HepG2 (cell line): ENCODE data around the gene PRADC1. TPM values are rescaled to one million over a fixed set of nuclear protein-coding genes. Genes with fewer than 3 reads are reported as not detected.

Source experiments
- ARID4A ChIP-seq: sonication (generic); formaldehyde crosslinking; IDR thresholded peaks from 2 replicates; pipeline ENCODE4 v1.5.0; 2020; ENCODE audit warnings: mild to moderate bottlenecking, missing genetic modification reagents, borderline replicate concordance
- DZIP1 ChIP-seq: sonication (generic); formaldehyde crosslinking; IDR thresholded peaks from 2 replicates; pipeline ENCODE4 v1.5.0; 2020; ENCODE audit warnings: mild to moderate bottlenecking, missing genetic modification reagents
- HNRNPUL1 ChIP-seq: fragments of 200-400 bp; formaldehyde crosslinking; IDR thresholded peaks from 2 replicates; pipeline ENCODE4 v1.6.1; 2017; ENCODE audit warnings: low read depth, mild to moderate bottlenecking, low read length, moderate library complexity
- POGZ ChIP-seq: sonication (generic); formaldehyde crosslinking; IDR thresholded peaks from 2 replicates; pipeline ENCODE4 v1.4.0; 2020; ENCODE audit warnings: mild to moderate bottlenecking, missing genetic modification reagents
- ZBTB8A ChIP-seq: sonication (generic); formaldehyde crosslinking; IDR thresholded peaks from 2 replicates; pipeline ENCODE4 v1.4.0; 2020; ENCODE audit warnings: mild to moderate bottlenecking, low read depth, missing genetic modification reagents, borderline replicate concordance
- ZNF136 ChIP-seq: sonication (generic); formaldehyde crosslinking; IDR thresholded peaks from 2 replicates; pipeline ENCODE4 v1.8.1; 2022; ENCODE audit warnings: low read depth, mild to moderate bottlenecking, moderate library complexity, missing genetic modification reagents
- ZNF232 ChIP-seq: sonication (generic); formaldehyde crosslinking; IDR thresholded peaks from 2 replicates; pipeline ENCODE4 v1.4.0; 2020; ENCODE audit warnings: missing genetic modification reagents, borderline replicate concordance
- ZNF251 ChIP-seq: sonication (generic); formaldehyde crosslinking; IDR thresholded peaks from 2 replicates; pipeline ENCODE4 v1.9.0; 2021; ENCODE audit warnings: mild to moderate bottlenecking, missing genetic modification reagents
- ZNF552 ChIP-seq: sonication (generic); formaldehyde crosslinking; IDR thresholded peaks from 2 replicates; pipeline ENCODE4 v1.9.0; 2022; ENCODE audit warnings: missing genetic modification reagents, mild to moderate bottlenecking, borderline replicate concordance
- ZNF775 ChIP-seq: sonication (generic); formaldehyde crosslinking; IDR thresholded peaks from 2 replicates; pipeline ENCODE4 v1.4.0; 2020; ENCODE audit warnings: missing genetic modification reagents, mild to moderate bottlenecking, moderate library complexity, borderline replicate concordance
- polyA plus RNA-seq, 8 experiments: library from polyadenylated mRNA; depleted of rRNA in 3 of 8; stranded (reverse) in 7 of 8; unstranded in 1 of 8; fragments of >200 nt; fragmentation: Illumina TruSeq in 4 of 8; extraction: Trizol in 4 of 8; gene quantifications; 2 replicates each; pipeline versions ENCODE4 v1.2.1 to v1.2.3, GENCODE V29; 2011 to 2016; ENCODE audit warnings: low read depth in 4 of 8, missing spikeins in 1 of 8, mixed read lengths in 1 of 8; ENCODE audit not compliant: insufficient read depth in 1 of 8
- total RNA-seq, 5 experiments: library from RNA; depleted of rRNA; stranded (reverse); fragments of >200 nt; fragmentation: Illumina TruSeq; extraction: Trizol; gene quantifications; 2 replicates each; pipeline ENCODE4 v1.2.3, GENCODE V29; 2016; ENCODE audit warnings: low read depth in 1 of 5
- TF ChIP-seq, protein P1 (sequence below): sonication (generic); formaldehyde crosslinking; conservative IDR thresholded peaks from 2 replicates; pipeline ENCODE4 v1.4.0; 2020; ENCODE audit warnings: mild to moderate bottlenecking, missing genetic modification reagents, moderate library complexity
- TF ChIP-seq, protein P2 (sequence below): IDR thresholded peaks from 2 replicates; pipeline ENCODE4 v1.6.1; 2018; ENCODE audit warnings: missing genetic modification reagents
- TF ChIP-seq, protein P3 (sequence below): sonication (generic); formaldehyde crosslinking; IDR thresholded peaks from 2 replicates; pipeline ENCODE4 v1.5.0; 2020; ENCODE audit warnings: mild to moderate bottlenecking, missing genetic modification reagents, moderate library complexity

Gene PRADC1
- total and polyA plus RNA-seq, 2 of the 13 experiments (the other 11 are each of a cell fraction or from before 2014, with no cell fraction given): 12.1 to 37.2 TPM

DNA sequence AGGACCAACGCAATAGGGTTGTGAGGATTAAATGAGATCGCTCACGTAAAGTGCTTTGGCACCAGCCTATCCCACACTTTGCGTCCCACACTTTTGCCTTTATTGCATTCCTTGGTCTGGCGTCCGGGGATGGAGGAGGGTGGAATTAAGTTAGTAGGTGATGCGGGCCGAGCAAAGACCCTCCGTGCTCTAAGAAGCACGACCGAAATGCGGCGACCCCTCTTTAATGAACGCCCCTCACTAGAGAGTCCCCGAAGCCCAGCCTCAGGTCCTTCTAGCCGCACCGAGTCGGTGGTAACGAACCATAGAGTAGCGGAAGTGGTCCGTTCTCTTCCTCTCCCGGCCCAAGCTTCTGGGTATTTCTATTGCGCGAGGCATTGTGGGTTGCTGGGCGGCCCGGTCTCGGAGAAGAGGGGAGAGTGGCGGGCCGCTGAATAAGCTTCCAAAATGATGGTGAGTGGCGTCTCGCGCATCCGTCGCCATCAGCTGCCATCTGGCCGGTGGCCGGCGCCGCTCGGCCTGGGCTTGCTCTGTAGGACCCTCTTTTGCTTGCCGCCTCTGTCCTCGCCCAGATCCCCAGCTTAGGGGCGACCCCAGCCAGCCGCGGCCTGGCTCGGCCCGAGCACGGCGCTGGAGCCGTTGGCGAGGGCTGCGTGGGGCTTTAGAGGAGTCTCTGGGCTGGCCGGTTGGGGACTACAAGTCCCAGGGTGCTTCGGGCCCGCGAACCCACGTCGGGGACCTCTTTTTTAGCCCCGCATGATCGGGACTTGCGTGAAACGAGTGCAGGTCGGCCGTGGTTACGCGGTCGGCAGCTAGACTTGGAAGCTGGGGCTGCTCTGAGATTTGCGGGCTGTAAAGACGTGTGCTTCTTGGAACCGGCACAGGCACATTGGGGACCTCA is 1.1 kb upstream of the PRADC1 start, which contains the start of gene CCT7 (continued):
- TF ChIP-seq DZIP1 (CRISPR knock-in tag) (peak; percentile 21; the same call in 1 of the 2 replicates), ZNF775 (peak; percentile 3; the same call in 1 of the 2 replicates), ARID4A (CRISPR knock-in tag) (peak; percentile 74), ZNF552 (CRISPR knock-in tag) (peak; percentile 38; the same call in 1 of the 2 replicates), ZBTB8A (no peak; the same call in 1 of the 2 replicates), ZNF232 (CRISPR knock-in tag) (peak; percentile 70; the same call in 1 of the 2 replicates), HNRNPUL1 (no peak), ZNF251 (CRISPR knock-in tag) (no peak), POGZ (peak; percentile 77), ZNF136 (CRISPR knock-in tag) (peak; percentile 70)
- TF ChIP-seq, protein P1, sequence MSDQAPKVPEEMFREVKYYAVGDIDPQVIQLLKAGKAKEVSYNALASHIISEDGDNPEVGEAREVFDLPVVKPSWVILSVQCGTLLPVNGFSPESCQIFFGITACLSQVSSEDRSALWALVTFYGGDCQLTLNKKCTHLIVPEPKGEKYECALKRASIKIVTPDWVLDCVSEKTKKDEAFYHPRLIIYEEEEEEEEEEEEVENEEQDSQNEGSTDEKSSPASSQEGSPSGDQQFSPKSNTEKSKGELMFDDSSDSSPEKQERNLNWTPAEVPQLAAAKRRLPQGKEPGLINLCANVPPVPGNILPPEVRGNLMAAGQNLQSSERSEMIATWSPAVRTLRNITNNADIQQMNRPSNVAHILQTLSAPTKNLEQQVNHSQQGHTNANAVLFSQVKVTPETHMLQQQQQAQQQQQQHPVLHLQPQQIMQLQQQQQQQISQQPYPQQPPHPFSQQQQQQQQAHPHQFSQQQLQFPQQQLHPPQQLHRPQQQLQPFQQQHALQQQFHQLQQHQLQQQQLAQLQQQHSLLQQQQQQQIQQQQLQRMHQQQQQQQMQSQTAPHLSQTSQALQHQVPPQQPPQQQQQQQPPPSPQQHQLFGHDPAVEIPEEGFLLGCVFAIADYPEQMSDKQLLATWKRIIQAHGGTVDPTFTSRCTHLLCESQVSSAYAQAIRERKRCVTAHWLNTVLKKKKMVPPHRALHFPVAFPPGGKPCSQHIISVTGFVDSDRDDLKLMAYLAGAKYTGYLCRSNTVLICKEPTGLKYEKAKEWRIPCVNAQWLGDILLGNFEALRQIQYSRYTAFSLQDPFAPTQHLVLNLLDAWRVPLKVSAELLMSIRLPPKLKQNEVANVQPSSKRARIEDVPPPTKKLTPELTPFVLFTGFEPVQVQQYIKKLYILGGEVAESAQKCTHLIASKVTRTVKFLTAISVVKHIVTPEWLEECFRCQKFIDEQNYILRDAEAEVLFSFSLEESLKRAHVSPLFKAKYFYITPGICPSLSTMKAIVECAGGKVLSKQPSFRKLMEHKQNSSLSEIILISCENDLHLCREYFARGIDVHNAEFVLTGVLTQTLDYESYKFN (CRISPR knock-in tag): peak; percentile 57
- TF ChIP-seq, protein P2, sequence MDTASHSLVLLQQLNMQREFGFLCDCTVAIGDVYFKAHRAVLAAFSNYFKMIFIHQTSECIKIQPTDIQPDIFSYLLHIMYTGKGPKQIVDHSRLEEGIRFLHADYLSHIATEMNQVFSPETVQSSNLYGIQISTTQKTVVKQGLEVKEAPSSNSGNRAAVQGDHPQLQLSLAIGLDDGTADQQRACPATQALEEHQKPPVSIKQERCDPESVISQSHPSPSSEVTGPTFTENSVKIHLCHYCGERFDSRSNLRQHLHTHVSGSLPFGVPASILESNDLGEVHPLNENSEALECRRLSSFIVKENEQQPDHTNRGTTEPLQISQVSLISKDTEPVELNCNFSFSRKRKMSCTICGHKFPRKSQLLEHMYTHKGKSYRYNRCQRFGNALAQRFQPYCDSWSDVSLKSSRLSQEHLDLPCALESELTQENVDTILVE: peak; percentile 93; the same call in 1 of the 2 replicates
- TF ChIP-seq, protein P3, sequence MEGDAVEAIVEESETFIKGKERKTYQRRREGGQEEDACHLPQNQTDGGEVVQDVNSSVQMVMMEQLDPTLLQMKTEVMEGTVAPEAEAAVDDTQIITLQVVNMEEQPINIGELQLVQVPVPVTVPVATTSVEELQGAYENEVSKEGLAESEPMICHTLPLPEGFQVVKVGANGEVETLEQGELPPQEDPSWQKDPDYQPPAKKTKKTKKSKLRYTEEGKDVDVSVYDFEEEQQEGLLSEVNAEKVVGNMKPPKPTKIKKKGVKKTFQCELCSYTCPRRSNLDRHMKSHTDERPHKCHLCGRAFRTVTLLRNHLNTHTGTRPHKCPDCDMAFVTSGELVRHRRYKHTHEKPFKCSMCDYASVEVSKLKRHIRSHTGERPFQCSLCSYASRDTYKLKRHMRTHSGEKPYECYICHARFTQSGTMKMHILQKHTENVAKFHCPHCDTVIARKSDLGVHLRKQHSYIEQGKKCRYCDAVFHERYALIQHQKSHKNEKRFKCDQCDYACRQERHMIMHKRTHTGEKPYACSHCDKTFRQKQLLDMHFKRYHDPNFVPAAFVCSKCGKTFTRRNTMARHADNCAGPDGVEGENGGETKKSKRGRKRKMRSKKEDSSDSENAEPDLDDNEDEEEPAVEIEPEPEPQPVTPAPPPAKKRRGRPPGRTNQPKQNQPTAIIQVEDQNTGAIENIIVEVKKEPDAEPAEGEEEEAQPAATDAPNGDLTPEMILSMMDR (CRISPR knock-in tag): peak; percentile 24
